HL-60 (cell line): ENCODE data around the gene OR6Q1.

ENCODE experiments used
- POLR2AphosphoS5 ChIP-seq: IDR thresholded peaks from 2 replicates; pipeline ENCODE4 v1.6.1; 2012; ENCODE audit warnings: low read depth
- TF ChIP-seq, protein P1 (sequence below): IDR thresholded peaks from one replicate; pipeline ENCODE4 v1.5.1; 2011; ENCODE audit warnings: low read length, control low read depth, inconsistent platforms; ENCODE audit not compliant: insufficient read depth
- TF ChIP-seq, protein P2 (sequence below): IDR thresholded peaks from 2 replicates; pipeline ENCODE4 v1.6.1; 2012; ENCODE audit warnings: low read depth; ENCODE audit not compliant: insufficient replicate concordance

- TF ChIP-seq, protein P1, sequence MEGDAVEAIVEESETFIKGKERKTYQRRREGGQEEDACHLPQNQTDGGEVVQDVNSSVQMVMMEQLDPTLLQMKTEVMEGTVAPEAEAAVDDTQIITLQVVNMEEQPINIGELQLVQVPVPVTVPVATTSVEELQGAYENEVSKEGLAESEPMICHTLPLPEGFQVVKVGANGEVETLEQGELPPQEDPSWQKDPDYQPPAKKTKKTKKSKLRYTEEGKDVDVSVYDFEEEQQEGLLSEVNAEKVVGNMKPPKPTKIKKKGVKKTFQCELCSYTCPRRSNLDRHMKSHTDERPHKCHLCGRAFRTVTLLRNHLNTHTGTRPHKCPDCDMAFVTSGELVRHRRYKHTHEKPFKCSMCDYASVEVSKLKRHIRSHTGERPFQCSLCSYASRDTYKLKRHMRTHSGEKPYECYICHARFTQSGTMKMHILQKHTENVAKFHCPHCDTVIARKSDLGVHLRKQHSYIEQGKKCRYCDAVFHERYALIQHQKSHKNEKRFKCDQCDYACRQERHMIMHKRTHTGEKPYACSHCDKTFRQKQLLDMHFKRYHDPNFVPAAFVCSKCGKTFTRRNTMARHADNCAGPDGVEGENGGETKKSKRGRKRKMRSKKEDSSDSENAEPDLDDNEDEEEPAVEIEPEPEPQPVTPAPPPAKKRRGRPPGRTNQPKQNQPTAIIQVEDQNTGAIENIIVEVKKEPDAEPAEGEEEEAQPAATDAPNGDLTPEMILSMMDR = no peak
- TF ChIP-seq, protein P2, sequence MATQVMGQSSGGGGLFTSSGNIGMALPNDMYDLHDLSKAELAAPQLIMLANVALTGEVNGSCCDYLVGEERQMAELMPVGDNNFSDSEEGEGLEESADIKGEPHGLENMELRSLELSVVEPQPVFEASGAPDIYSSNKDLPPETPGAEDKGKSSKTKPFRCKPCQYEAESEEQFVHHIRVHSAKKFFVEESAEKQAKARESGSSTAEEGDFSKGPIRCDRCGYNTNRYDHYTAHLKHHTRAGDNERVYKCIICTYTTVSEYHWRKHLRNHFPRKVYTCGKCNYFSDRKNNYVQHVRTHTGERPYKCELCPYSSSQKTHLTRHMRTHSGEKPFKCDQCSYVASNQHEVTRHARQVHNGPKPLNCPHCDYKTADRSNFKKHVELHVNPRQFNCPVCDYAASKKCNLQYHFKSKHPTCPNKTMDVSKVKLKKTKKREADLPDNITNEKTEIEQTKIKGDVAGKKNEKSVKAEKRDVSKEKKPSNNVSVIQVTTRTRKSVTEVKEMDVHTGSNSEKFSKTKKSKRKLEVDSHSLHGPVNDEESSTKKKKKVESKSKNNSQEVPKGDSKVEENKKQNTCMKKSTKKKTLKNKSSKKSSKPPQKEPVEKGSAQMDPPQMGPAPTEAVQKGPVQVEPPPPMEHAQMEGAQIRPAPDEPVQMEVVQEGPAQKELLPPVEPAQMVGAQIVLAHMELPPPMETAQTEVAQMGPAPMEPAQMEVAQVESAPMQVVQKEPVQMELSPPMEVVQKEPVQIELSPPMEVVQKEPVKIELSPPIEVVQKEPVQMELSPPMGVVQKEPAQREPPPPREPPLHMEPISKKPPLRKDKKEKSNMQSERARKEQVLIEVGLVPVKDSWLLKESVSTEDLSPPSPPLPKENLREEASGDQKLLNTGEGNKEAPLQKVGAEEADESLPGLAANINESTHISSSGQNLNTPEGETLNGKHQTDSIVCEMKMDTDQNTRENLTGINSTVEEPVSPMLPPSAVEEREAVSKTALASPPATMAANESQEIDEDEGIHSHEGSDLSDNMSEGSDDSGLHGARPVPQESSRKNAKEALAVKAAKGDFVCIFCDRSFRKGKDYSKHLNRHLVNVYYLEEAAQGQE = no peak
- TF ChIP-seq POLR2AphosphoS5 = no peak
Observed at GRCh38 chr11:58067685-58068084, 36.9 kb downstream of the OR6Q1 start.
